Chondrocyte (in vitro differentiated cells): ENCODE data around the gene MCHR2. TPM values are rescaled to one million over a fixed set of nuclear protein-coding genes. Genes with fewer than 3 reads are reported as not detected.

ENCODE experiments used
- DNase-seq: peaks from one replicate; pipeline ENCODE4 v3.0.0; 2021; ENCODE audit warnings: mixed read lengths, low spot score
- H3K27ac Mint-ChIP-seq: one replicate; pipeline ENCODE4 v1.8.0; 2021; ENCODE audit warnings: mild to moderate bottlenecking, moderate library complexity, mixed read lengths; ENCODE audit not compliant: unreplicated experiment
- H3K27me3 Mint-ChIP-seq: 2 replicates; pipeline ENCODE4 v1.8.0; 2021; ENCODE audit warnings: low read depth, mixed read lengths
- H3K36me3 Mint-ChIP-seq: 2 replicates; pipeline ENCODE4 v1.8.0; 2021; ENCODE audit warnings: low read depth, mixed read lengths
- H3K4me1 Mint-ChIP-seq: 2 replicates; pipeline ENCODE4 v1.8.0; 2021; ENCODE audit warnings: low read depth, mild to moderate bottlenecking, mixed read lengths
- H3K4me3 Mint-ChIP-seq: one replicate; pipeline ENCODE4 v1.8.0; 2021; ENCODE audit warnings: mild to moderate bottlenecking, moderate library complexity, mixed read lengths; ENCODE audit not compliant: unreplicated experiment
- H3K9me3 Mint-ChIP-seq: 2 replicates; pipeline ENCODE4 v1.8.0; 2021; ENCODE audit warnings: low read depth, mixed read lengths
- total RNA-seq: library from RNA; stranded (reverse); gene quantifications from 3 replicates; pipeline ENCODE4 v1.2.1, GENCODE V29; 2021
- TF ChIP-seq, protein P1 (sequence below): fragments of 200-600 bp; sonication (generic); IDR thresholded peaks from 2 replicates; pipeline ENCODE4 v1.5.0; 2021; ENCODE audit warnings: antibody characterized with exemption, mild to moderate bottlenecking, moderate library complexity

The MCHR2 gene
- total RNA-seq, 1 donor from 2014 or later, result not detected

DNA sequence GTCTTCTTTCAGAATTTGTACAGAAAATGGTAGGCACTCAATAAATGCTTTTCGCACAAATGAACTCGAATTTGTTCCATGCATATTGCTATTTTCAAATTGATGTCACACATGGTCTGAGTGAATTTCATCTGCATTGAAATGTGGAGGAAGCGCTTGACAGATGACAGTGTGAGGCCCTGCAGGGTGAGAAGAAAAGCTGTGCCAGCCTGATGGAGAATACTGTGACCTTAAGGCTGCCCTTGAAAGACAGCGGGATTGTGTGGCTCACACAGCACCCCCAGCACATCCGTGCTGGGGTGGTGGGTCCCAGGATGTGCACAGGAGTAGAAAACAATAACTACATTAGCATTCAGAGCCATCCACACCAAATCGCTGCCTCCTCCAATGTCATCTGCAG, 14.8 kb upstream of the MCHR2 start:
- Mint-ChIP-seq H3K4me3 (no peak overlapping the region), H3K27me3 (peaks cover 54% of the 10 kb centered on the region), H3K4me1 (no peaks in the 10 kb centered on the region), H3K9me3 (no peaks in the 10 kb centered on the region), H3K36me3 (no peaks in the 10 kb centered on the region), H3K27ac (no peak overlapping the region)
- TF ChIP-seq, protein P1, sequence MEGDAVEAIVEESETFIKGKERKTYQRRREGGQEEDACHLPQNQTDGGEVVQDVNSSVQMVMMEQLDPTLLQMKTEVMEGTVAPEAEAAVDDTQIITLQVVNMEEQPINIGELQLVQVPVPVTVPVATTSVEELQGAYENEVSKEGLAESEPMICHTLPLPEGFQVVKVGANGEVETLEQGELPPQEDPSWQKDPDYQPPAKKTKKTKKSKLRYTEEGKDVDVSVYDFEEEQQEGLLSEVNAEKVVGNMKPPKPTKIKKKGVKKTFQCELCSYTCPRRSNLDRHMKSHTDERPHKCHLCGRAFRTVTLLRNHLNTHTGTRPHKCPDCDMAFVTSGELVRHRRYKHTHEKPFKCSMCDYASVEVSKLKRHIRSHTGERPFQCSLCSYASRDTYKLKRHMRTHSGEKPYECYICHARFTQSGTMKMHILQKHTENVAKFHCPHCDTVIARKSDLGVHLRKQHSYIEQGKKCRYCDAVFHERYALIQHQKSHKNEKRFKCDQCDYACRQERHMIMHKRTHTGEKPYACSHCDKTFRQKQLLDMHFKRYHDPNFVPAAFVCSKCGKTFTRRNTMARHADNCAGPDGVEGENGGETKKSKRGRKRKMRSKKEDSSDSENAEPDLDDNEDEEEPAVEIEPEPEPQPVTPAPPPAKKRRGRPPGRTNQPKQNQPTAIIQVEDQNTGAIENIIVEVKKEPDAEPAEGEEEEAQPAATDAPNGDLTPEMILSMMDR, result no peak
- no peak for DNase-seq

DNA sequence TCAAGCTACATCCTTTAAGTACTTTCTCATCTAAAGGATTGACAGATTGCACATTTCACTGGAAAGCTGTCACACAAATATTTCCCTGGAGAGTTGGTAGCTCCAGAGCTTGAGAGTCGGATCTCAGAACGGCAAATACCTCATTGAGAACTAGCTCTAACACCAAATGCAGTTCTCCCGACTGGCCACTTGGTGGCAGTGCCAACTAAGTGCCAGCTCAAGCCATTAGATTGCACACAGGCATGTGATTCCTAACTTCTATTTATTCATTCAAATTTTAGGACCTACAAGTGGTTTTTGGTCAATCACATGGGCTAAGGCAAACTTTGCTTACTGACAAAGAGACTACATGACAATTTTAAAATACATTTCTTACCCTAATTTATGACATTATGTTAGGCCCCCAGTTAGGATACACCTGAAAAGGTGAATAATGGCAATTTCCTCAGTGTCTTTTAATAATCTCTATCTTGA, 7.9 kb upstream of the MCHR2 start:
- peaks cover 2% of the 10 kb centered on the region for H3K4me1 Mint-ChIP-seq
- no peak overlapping the region for H3K27ac Mint-ChIP-seq
- no peak overlapping the region for H3K4me3 Mint-ChIP-seq
- H3K27me3 Mint-ChIP-seq, result peaks cover 50% of the 10 kb centered on the region
- DNase-seq, result no peak
- H3K36me3 Mint-ChIP-seq, result no peaks in the 10 kb centered on the region
- no peaks in the 10 kb centered on the region for H3K9me3 Mint-ChIP-seq
- TF ChIP-seq, protein P1, result peak; percentile 95

DNA sequence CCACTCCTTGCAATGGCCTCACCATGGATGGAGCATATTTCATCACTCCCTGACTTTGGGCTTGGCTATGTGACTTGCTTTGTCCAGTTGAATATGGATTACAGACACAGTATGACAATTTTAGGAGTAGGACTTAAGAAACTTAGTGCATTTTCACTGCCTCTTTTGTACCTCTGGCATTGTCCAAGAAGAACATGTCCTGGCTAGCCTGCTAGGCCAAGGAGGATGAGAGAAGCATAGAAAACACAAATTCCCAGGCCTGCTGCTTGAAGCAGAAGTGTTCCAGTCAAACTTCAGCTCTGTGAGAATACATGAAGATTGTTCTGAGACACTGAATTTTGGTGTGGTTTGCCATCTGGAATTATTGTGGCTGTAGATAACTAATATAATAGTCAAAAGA, 3.1 kb upstream of the MCHR2 start:
- TF ChIP-seq, protein P1, result no peak
- DNase-seq, result no peak
- Mint-ChIP-seq H3K4me3 (no peak overlapping the region), H3K9me3 (no peaks in the 10 kb centered on the region), H3K4me1 (peaks cover 13% of the 10 kb centered on the region), H3K27me3 (peaks cover 58% of the 10 kb centered on the region), H3K27ac (no peak overlapping the region), H3K36me3 (no peaks in the 10 kb centered on the region)

DNA sequence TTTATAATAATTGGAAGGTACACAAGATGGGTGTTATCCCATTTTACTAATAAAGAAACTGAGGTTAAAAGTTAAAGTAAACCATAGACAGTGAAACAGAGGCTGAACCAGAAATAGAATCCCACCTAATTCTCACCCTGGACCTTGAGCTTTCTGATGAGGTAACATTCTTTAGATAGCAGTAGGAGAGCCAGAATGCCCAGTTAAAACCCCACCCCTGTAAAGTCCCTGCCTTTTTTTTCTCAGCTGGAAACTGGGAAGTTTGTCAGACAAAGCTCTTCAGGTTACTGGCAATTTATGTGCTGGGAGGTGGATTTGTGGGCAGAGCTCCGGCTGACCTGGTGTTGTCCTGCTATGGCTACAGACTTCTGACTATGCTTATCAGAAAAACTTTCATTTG, 1.9 kb upstream of the MCHR2 start:
- no peak overlapping the region for H3K27ac Mint-ChIP-seq

DNA sequence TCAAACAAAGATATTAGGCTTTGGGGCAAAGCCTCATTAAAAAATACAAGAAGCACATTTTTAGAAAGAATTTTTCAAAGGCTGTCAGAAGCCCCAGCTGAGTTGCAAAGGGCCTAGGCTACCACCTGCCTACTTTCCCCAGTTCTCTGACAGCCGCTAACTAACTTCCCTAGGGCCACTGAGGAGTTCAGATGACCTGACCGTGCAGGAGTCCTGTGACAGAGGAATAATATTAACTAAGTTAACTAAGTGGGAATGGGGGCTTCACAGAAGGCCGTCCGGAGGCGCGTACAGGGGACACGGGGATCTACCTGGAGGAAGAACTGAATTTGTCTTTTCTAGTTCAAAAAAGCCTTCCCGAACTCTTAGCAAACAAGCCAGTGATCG, 884 bp downstream of the MCHR2 start:
- Mint-ChIP-seq H3K27ac (no peak overlapping the region), H3K4me3 (peak overlapping the region; percentile 79), H3K36me3 (no peaks in the 10 kb centered on the region), H3K27me3 (peaks cover 54% of the 10 kb centered on the region), H3K4me1 (peaks cover 11% of the 10 kb centered on the region), H3K9me3 (no peaks in the 10 kb centered on the region)
- TF ChIP-seq, protein P1, result no peak
- no peak for DNase-seq

More for the DNA sequence above, 1.9 kb upstream of the MCHR2 start:
- peaks cover 11% of the 10 kb centered on the region for H3K4me1 Mint-ChIP-seq
- H3K36me3 Mint-ChIP-seq, result no peaks in the 10 kb centered on the region
- no peak for DNase-seq
- no peak overlapping the region for H3K4me3 Mint-ChIP-seq
- H3K27me3 Mint-ChIP-seq, result peaks cover 61% of the 10 kb centered on the region
- no peaks in the 10 kb centered on the region for H3K9me3 Mint-ChIP-seq
- TF ChIP-seq, protein P1, result no peak
